ENCODE results near the gene TCERG1L.

The TCERG1L gene

GRCh38 chr10:131123496-131123895, 188.0 kb downstream of the TCERG1L start:
- Histone ChIP-seq H3K9ac (ENCODE audit: low read depth, low read length, poor library complexity, severe bottlenecking) (no peak overlapping the region), H3K9me2 (replicated peaks; ENCODE audit: low read depth, low read length) (no peaks in the 10 kb centered on the region), H3K36me3 (ENCODE audit: insufficient read depth, low read length) (no peaks in the 10 kb centered on the region), H3K4me2 (ENCODE audit: low read depth, low read length, poor library complexity, severe bottlenecking) (no peak overlapping the region), H3K27me3 (ENCODE audit: insufficient read depth, low read length, poor library complexity, severe bottlenecking) (no peaks in the 10 kb centered on the region), H3F3A (ENCODE audit: low read depth) (no peaks in the 10 kb centered on the region), H2AFZ (ENCODE audit: low read length) (no peak overlapping the region), H3K9me3 (ENCODE audit: insufficient read depth, low read depth, low read length) (peaks cover 17% of the 10 kb centered on the region; the same call in 1 of the 2 replicates), H3K4me3 (ENCODE audit: low read length, poor library complexity, severe bottlenecking) (no peak overlapping the region), H4K20me1 (ENCODE audit: insufficient read depth, low read length, poor library complexity, severe bottlenecking) (no peaks in the 10 kb centered on the region), H3K4me1 (ENCODE audit: insufficient read depth, low read length, poor library complexity, severe bottlenecking) (no peaks in the 10 kb centered on the region), H3K79me2 (ENCODE audit: insufficient read depth, low read length) (no peaks in the 10 kb centered on the region)
- TF ChIP-seq CTCF (conservative IDR thresholded peaks at IDR 0.05; ENCODE audit: low read length) (no peak), EZH2phosphoT487 (IDR thresholded peaks at IDR 0.05; ENCODE audit: borderline replicate concordance) (no peak)

GRCh38 chr10:131121511-131122035, 189.9 kb downstream of the TCERG1L start:
- Histone ChIP-seq H2AFZ (ENCODE audit: low read length) (no peak overlapping the region), H3K9me3 (ENCODE audit: insufficient read depth, low read depth, low read length) (peaks cover 17% of the 10 kb centered on the region; the same call in 1 of the 2 replicates), H3K79me2 (ENCODE audit: insufficient read depth, low read length) (no peaks in the 10 kb centered on the region), H3K4me1 (ENCODE audit: insufficient read depth, low read length, poor library complexity, severe bottlenecking) (no peaks in the 10 kb centered on the region), H3F3A (ENCODE audit: low read depth) (no peaks in the 10 kb centered on the region), H4K20me1 (ENCODE audit: insufficient read depth, low read length, poor library complexity, severe bottlenecking) (no peaks in the 10 kb centered on the region), H3K4me2 (ENCODE audit: low read depth, low read length, poor library complexity, severe bottlenecking) (no peak overlapping the region), H3K9ac (ENCODE audit: low read depth, low read length, poor library complexity, severe bottlenecking) (no peak overlapping the region), H3K36me3 (ENCODE audit: insufficient read depth, low read length) (no peaks in the 10 kb centered on the region), H3K9me2 (replicated peaks; ENCODE audit: low read depth, low read length) (no peaks in the 10 kb centered on the region), H3K27me3 (ENCODE audit: insufficient read depth, low read length, poor library complexity, severe bottlenecking) (no peaks in the 10 kb centered on the region), H3K4me3 (ENCODE audit: low read length, poor library complexity, severe bottlenecking) (no peak overlapping the region)
- no peak for TF ChIP-seq EZH2phosphoT487 (IDR thresholded peaks at IDR 0.05; ENCODE audit: borderline replicate concordance)
- TF ChIP-seq CTCF (conservative IDR thresholded peaks at IDR 0.05; ENCODE audit: low read length), result no peak

GRCh38 chr10:131119626-131120355, 191.7 kb downstream of the TCERG1L start:
- no peaks in the 10 kb centered on the region for H3K27me3 ChIP-seq (ENCODE audit: insufficient read depth, low read length, poor library complexity, severe bottlenecking)
- TF ChIP-seq CTCF (conservative IDR thresholded peaks at IDR 0.05; ENCODE audit: low read length) (no peak), EZH2phosphoT487 (IDR thresholded peaks at IDR 0.05; ENCODE audit: borderline replicate concordance) (no peak)
- H3K36me3 ChIP-seq (ENCODE audit: insufficient read depth, low read length), result no peaks in the 10 kb centered on the region

More at GRCh38 chr10:131119626-131120355, 191.7 kb downstream of the TCERG1L start:
- H3F3A ChIP-seq (ENCODE audit: low read depth), result no peaks in the 10 kb centered on the region
- no peaks in the 10 kb centered on the region for H4K20me1 ChIP-seq (ENCODE audit: insufficient read depth, low read length, poor library complexity, severe bottlenecking)
- H2AFZ ChIP-seq (ENCODE audit: low read length), result no peak overlapping the region
- H3K79me2 ChIP-seq (ENCODE audit: insufficient read depth, low read length), result no peaks in the 10 kb centered on the region
- no peaks in the 10 kb centered on the region for H3K4me1 ChIP-seq (ENCODE audit: insufficient read depth, low read length, poor library complexity, severe bottlenecking)
- no peak overlapping the region for H3K9ac ChIP-seq (ENCODE audit: low read depth, low read length, poor library complexity, severe bottlenecking)
- H3K9me2 ChIP-seq (replicated peaks; ENCODE audit: low read depth, low read length), result no peaks in the 10 kb centered on the region
- H3K9me3 ChIP-seq (ENCODE audit: insufficient read depth, low read depth, low read length), result peaks cover 8% of the 10 kb centered on the region; the same call in 1 of the 2 replicates
- H3K4me2 ChIP-seq (ENCODE audit: low read depth, low read length, poor library complexity, severe bottlenecking), result no peak overlapping the region
- no peak overlapping the region for H3K4me3 ChIP-seq (ENCODE audit: low read length, poor library complexity, severe bottlenecking)
